ENCODE measurements around the gene SLC5A7. TPM values are rescaled to one million over a fixed set of nuclear protein-coding genes. Genes with fewer than 3 reads are reported as not detected.

SLC5A7 gene
- total RNA-seq: 14.3 TPM

GRCh38 chr2:107986278-107987217 is at the start of gene SLC5A7:
TSS of gene SLC5A7 (plus strand) at chr2:107986524. CDS start at chr2:107988156, 1,632 bp downstream.

Other genes starting within 250 kb of the SLC5A7 start
- gene RGPD4, start 159.6 kb upstream of the SLC5A7 start, total RNA-seq: 0.23 TPM

All from diencephalon (tissue), 1 donor.